NCI-H446 treated with DMSO at 0.1 percent for 48 hours (cell line): Measurements from ENCODE around the gene TRAPPC4.
"Not testable (repeated sequence)": the region's sequence is repeated elsewhere in the genome, so short reads cannot be mapped to it uniquely, and the experiment has no call there.

Experiments used
- DNase-seq: peaks from one replicate; lab custom pipeline; 2025; lab: John Stamatoyannopoulos, UW

Gene TRAPPC4

GRCh38 chr11:119034813-119035212 is 16.2 kb downstream of the TRAPPC4 start:
- no peak for DNase-seq

- no peak for DNase-seq
Observed at GRCh38 chr11:119038884-119039283, 20.3 kb downstream of the TRAPPC4 start.

DNA sequence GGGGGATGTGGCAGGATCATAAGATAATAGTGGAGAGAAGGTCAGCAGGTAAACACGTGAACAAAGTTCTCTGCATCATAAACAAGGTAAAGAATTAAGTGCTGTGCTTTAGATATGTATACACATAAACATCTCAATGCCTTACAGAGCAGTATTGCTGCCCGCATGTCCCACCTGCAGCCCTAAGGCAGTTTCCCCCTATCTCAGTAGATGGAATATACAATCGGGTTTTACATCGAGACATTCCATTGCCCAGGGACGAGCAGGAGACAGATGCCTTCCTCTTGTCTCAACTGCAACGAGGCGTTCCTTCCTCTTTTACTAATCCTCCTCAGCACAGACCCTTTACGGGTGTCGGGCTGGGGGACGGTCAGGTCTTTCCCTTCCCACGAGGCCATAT is 20.9 kb downstream of the TRAPPC4 start:
- not testable (repeated sequence) for DNase-seq

GRCh38 chr11:119041821-119042514 is 23.4 kb downstream of the TRAPPC4 start:
- no peak for DNase-seq

GRCh38 chr11:119042927-119043326 is 24.4 kb downstream of the TRAPPC4 start:
- DNase-seq = no peak

GRCh38 chr11:119044708-119045107 is 26.1 kb downstream of the TRAPPC4 start:
- no peak for DNase-seq

DNA sequence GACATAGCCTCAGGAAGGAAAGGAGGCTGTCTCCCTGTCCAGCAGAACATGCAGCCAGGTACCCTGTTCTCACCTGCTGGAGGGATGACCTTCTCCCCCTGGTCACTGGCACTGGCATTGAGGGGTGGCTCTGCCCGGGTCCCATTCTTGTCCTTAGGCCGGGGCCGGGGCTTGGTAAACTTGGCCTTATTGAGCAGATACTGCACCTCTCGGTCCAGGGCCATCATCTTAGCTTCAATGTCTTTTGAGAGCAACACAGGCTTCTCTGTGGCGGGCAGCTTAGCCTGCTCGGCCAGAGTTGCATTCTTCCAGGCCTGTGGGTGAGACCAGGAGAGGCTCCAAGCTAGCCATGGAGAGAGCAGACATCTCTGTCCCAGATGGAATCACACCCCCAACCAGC is 27.9 kb downstream of the TRAPPC4 start:
- no peak for DNase-seq

DNA sequence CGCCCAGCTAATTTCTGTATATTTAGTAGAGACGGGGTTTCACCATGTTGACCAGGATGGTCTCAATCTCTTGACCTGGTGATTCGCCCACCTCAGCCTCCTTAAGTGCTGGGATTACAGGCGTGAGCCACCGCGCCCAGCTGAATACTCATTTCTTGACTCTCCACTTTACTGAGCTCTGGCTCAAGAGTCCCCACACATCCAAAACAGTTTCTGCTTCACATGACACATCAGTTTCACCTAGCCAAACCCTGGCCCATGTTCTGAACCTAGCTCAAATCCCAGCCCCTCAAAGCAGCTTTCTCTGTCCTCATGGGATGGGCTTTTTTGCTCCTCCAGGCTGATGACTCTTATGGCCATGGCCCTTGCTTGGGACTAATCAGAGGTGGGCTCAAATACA is 28.6 kb downstream of the TRAPPC4 start:
- no peak for DNase-seq

DNA sequence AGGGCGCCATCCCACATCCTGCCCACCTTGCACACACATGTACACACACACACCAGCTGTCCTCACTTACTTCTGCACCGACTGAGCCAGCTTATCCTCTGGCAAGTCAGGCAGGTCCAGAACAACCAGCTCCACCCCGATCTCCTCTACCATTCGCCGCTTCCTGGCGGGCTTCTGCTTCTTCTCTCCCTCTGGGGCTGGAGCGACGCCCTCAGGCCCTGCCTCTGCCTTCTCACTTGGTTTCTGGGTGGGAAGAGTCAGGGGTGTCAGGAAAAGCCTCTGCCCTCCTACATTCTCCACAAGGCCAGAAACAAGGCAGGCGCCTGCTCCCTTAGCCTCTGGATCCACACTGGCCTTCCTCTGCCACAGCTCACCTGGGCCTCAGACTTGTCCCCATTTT is 30.1 kb downstream of the TRAPPC4 start:
- no peak for DNase-seq

DNA sequence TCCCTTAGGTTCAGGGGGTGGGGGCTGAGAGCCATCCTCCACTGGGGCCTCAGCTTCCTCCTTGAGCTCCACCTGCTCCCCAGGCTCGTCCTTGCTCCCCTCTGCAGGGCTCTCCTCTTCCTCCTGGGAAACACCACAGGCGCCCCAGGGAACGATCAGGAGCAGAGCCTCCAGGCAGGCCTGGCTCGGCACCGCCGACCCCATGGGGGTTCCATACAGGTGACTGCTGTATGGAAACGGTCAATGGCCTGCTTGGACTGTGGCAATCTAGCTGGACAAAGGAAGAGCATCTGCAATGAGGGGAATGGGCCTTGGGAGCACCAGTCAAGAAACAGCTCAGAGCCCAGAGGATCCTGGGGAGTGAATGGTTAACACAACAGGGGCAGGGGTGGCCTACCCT is 30.5 kb downstream of the TRAPPC4 start:
- no peak for DNase-seq

GRCh38 chr11:119051440-119052162 is 33.0 kb downstream of the TRAPPC4 start:
- DNase-seq = no peak

- no peak for DNase-seq
Observed at GRCh38 chr11:119052163-119052814, 33.7 kb downstream of the TRAPPC4 start.

DNA sequence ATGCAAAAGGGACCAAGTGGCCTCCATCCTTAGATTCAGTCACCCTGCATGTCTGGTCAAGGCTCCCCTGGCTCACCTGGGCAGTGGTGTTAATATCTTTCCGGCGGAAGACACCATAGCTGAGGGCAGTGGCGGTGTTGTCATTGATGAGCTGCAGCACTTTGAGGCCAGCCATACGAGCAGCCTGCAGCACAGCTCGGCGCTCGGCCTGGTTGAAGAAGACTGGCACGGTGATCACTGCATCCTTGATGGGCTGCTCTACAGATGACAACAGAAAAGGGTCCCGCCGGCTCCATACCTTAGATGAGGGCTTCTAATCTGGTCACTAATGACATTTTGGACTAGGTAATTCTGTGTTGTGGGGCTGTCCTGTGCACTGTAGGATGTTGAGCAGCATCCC is 35.9 kb downstream of the TRAPPC4 start:
- no peak for DNase-seq

- no peak for DNase-seq
Observed at GRCh38 chr11:119055901-119056300, 37.3 kb downstream of the TRAPPC4 start.

DNA sequence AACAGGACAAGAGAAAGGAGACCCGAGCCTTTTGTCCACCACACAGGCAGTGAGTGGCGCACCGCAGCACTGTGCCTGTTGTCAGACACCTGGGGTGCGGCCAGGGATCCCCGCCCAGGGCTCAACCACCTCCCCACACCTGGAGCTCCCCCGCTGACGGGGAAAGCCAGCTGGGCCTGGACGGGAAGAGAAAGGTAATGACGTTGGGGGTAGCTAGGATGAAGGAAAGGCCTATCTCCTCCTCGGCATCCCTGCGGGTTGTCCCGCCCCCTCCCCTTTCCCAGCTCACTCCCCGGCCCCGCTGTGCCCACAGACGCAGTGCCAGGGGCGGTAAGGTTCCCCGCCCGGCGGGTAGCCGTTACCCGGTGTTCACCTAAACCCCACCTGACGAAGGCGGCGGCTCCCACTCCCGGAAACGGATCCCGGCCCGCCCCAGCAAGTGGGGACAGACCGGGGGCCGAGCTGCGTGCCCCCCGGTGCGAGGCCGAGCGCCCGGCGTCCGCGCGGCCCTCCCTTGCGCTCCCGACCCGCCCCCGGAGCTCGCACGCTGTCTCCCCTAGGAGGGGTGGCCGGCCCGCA is 37.9 kb downstream of the TRAPPC4 start:
- DNase-seq = no peak

DNA sequence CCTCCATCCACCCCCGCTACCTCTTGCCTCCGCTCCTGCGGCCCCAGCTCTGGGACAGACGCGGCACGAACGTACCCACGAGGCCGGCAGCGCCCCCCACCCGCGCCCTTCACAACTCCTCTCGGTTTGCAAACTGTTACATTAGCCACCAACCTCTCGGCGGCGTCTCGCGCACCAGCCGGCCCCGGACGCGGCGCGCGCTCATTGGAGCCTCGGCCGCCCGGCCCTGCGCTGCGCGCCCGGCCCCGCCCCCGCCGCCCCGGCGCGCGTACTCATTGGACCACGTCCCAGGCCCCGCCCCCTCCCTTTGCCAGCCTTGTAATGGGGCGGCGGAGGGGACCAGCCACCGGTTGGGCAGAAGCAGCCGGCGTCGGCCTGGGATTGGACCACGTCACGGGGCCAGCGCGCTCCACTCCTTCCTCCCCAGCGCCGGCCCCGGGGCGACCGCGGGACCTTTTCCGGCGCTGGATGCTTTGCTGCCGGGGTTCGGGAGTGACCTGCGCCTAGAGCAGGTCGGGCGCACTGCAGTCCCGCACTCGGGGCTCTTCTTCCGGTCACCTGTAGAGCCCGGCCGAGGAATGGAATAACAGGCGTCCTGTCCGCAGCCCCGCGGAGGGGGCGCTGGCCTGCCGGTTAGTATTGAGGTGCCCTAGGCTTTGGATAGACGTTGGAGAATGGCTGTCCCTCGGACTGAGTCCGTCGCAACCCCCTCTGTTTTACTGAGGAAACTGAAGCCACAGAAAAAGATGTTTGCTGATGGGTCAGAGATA is 38.6 kb downstream of the TRAPPC4 start, which contains the start of gene HYOU1:
Gene HYOU1 (minus strand): TSS at position 206 of the 770 bp plus-strand sequence. CDS start 1,045 bp downstream, outside the sequence.
- DNase-seq = peak; percentile 89

DNA sequence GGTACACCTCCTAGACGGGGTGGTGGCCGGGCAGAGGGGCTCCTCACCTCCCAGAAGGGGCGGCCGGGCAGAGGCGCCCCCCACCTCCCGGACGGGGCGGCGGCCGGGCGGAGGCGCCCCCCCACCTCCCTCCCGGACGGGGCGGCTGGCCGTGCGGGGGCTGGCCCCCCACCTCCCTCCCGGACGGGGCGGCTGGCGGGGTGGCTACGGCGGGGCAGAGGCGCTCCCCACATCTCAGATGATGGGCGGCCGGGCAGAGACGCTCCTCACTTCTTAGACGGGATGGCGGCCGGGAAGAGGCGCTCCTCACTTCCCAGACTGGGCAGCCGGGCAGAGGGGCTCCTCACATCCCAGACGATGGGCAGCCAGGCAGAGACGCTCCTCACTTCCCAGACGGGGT is 40.6 kb downstream of the TRAPPC4 start:
- DNase-seq = not testable (repeated sequence)

GRCh38 chr11:119061256-119061655 is 42.7 kb downstream of the TRAPPC4 start:
- no peak for DNase-seq

GRCh38 chr11:119062779-119063178 is 44.2 kb downstream of the TRAPPC4 start:
- DNase-seq = no peak

DNA sequence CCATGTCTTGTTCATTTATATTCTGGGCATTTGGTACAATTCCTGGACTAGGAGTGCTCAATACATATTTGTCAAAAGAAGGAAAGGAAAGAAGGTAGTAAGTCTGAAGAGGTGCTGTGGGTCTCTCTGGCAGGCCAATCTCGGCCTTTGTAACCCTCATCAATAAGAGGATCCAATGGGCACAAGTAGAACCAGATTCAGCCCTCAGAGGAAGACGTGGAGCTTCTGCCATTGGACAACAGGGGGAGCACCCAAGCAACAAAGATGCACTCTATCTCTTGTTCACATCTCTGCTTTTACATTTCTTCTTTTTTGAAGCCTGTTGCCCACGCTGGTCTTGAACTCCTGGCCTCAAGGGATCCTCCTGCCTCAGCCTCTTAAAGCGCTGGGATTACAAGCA is 46.8 kb downstream of the TRAPPC4 start:
- peak; percentile 14 for DNase-seq

- peak; percentile 87 for DNase-seq
Observed at GRCh38 chr11:119067371-119068222, 49.0 kb downstream of the TRAPPC4 start, which contains the start of gene VPS11. TSS of gene VPS11 (plus strand) at chr11:119067818. CDS start at chr11:119067824, 6 bp downstream.
